Gastroesophageal sphincter (tissue), 3 donors: ENCODE measurements around the gene ATF7IP2.
"Not testable (repeated sequence)": the region's sequence is repeated elsewhere in the genome, so short reads cannot be mapped to it uniquely, and the experiment has no call there.

ENCODE experiments used
- CTCF ChIP-seq, 4 experiments: fragments of 200-600 bp in 2 of 4; fragments of 450-650 bp in 2 of 4; sonication (generic) in 1 of 4; IDR thresholded peaks; one replicate each; pipeline ENCODE4 v1.5.1; 2017 to 2019; ENCODE audit warnings: antibody characterized with exemption in 4 of 4, mild to moderate bottlenecking in 2 of 4, moderate library complexity in 2 of 4
- EP300 ChIP-seq: sonication (generic); formaldehyde crosslinking; IDR thresholded peaks from one replicate; pipeline ENCODE4 v1.6.1; 2017; ENCODE audit warnings: antibody characterized with exemption, mild to moderate bottlenecking
- POLR2A ChIP-seq, 2 donors: fragments of 450-650 bp; IDR thresholded peaks; one replicate each; pipeline ENCODE4 v1.6.1; 2017; ENCODE audit warnings: antibody characterized with exemption in 2 of 2, mild to moderate bottlenecking in 2 of 2, moderate library complexity in 1 of 2

GRCh38 chr16:10344699-10345098 lies 41.2 kb upstream of the ATF7IP2 start:
- TF ChIP-seq POLR2A (IDR thresholded peaks at IDR 0.05); EP300; CTCF (IDR thresholded peaks at IDR 0.05): not testable (repeated sequence)
